Islet of Langerhans (tissue), 1 donor: ENCODE measurements around the gene CARS2.
"Not testable (repeated sequence)": the region's sequence is repeated elsewhere in the genome, so short reads cannot be mapped to it uniquely, and the experiment has no call there.

Experiments used
- FAIRE-seq: peaks from one replicate; lab custom pipeline; 2011; peaks lifted over from hg19 to GRCh38; lab: Jason Lieb, UNC

The CARS2 gene

GRCh38 chr13:110637275-110637674 lies 68.6 kb downstream of the CARS2 start:
- FAIRE-seq = no peak

GRCh38 chr13:110636701-110637201 lies 69.2 kb downstream of the CARS2 start:
- FAIRE-seq = no peak

- FAIRE-seq = no peak
Measured at GRCh38 chr13:110636053-110636475, 69.9 kb downstream of the CARS2 start.

GRCh38 chr13:110635405-110636002 lies 70.4 kb downstream of the CARS2 start:
- FAIRE-seq = no peak

- FAIRE-seq = no peak
Measured at GRCh38 chr13:110634558-110634957, 71.4 kb downstream of the CARS2 start.

- FAIRE-seq = no peak
Measured at GRCh38 chr13:110633776-110634175, 72.1 kb downstream of the CARS2 start.

- not testable (repeated sequence) for FAIRE-seq
Measured at GRCh38 chr13:110632255-110632654, 73.7 kb downstream of the CARS2 start.

GRCh38 chr13:110630566-110631119 lies 75.3 kb downstream of the CARS2 start:
- FAIRE-seq = no peak

- no peak for FAIRE-seq
Measured at GRCh38 chr13:110629735-110630134, 76.2 kb downstream of the CARS2 start.

- FAIRE-seq = no peak
Measured at GRCh38 chr13:110628952-110629701, 76.8 kb downstream of the CARS2 start.

GRCh38 chr13:110628477-110628793 lies 77.5 kb downstream of the CARS2 start:
- no peak for FAIRE-seq

- FAIRE-seq = no peak
Measured at GRCh38 chr13:110627761-110628476, 78.0 kb downstream of the CARS2 start.

- FAIRE-seq = no peak
Measured at GRCh38 chr13:110627351-110627750, 78.6 kb downstream of the CARS2 start.

GRCh38 chr13:110626521-110626920 lies 79.4 kb downstream of the CARS2 start:
- no peak for FAIRE-seq

- peak; percentile 33 for FAIRE-seq
Measured at GRCh38 chr13:110625771-110626321, 80.1 kb downstream of the CARS2 start.

GRCh38 chr13:110624766-110625756 lies 80.9 kb downstream of the CARS2 start:
- no peak for FAIRE-seq

- no peak for FAIRE-seq
Measured at GRCh38 chr13:110620596-110620995, 85.3 kb downstream of the CARS2 start.

- no peak for FAIRE-seq
Measured at GRCh38 chr13:110618780-110619179, 87.1 kb downstream of the CARS2 start.

- no peak for FAIRE-seq
Measured at GRCh38 chr13:110618167-110618566, 87.7 kb downstream of the CARS2 start.

- FAIRE-seq = peak; percentile 87
Measured at GRCh38 chr13:110617321-110618072, 88.4 kb downstream of the CARS2 start.
